Glutamatergic neuron (in vitro differentiated cells): ENCODE results near the gene SASH3. TPM values are rescaled to one million over a fixed set of nuclear protein-coding genes. Genes with fewer than 3 reads are reported as not detected.

Source experiments
- DNase-seq: peaks from one replicate; pipeline ENCODE4 v3.0.0; 2022
- H3K27ac Mint-ChIP-seq: one replicate; pipeline ENCODE4 v1.8.0; 2020; ENCODE audit warnings: mild to moderate bottlenecking, mixed read lengths, inconsistent platforms; ENCODE audit not compliant: unreplicated experiment
- H3K27me3 Mint-ChIP-seq: one replicate; pipeline ENCODE4 v1.8.0; 2020; ENCODE audit warnings: mild to moderate bottlenecking, moderate library complexity, mixed read lengths, inconsistent platforms; ENCODE audit not compliant: unreplicated experiment
- H3K36me3 Mint-ChIP-seq: one replicate; pipeline ENCODE4 v1.8.0; 2020; ENCODE audit warnings: mild to moderate bottlenecking, mixed read lengths, inconsistent platforms; ENCODE audit not compliant: unreplicated experiment
- H3K4me1 Mint-ChIP-seq: one replicate; pipeline ENCODE4 v1.8.0; 2020; ENCODE audit warnings: mild to moderate bottlenecking, low read depth, mixed read lengths, inconsistent platforms; ENCODE audit not compliant: unreplicated experiment
- H3K4me3 Mint-ChIP-seq: one replicate; pipeline ENCODE4 v1.8.0; 2020; ENCODE audit warnings: mild to moderate bottlenecking, mixed read lengths, inconsistent platforms; ENCODE audit not compliant: unreplicated experiment
- H3K9me3 Mint-ChIP-seq: one replicate; pipeline ENCODE4 v1.8.0; 2020; ENCODE audit warnings: mild to moderate bottlenecking, moderate library complexity, mixed read lengths, inconsistent platforms; ENCODE audit not compliant: unreplicated experiment
- CTCF ChIP-seq: fragments of 200-600 bp; sonication (generic); IDR thresholded peaks from one replicate; pipeline ENCODE4 v1.5.0; 2021; ENCODE audit not compliant: partially characterized antibody, unreplicated experiment
- total RNA-seq: library from RNA; stranded (reverse); fragmentation: NEBNext Ultra II Directional; extraction: Animal tissue kit (Norgen Biotek cat#: 25700); gene quantifications from one replicate; pipeline ENCODE4 v1.2.1, GENCODE V29; 2021; ENCODE audit not compliant: unreplicated experiment

The SASH3 gene
- total RNA-seq, 1 donor from 2014 or later: not detected

GRCh38 chrX:129782706-129783105 is 3.0 kb downstream of the SASH3 start:
- Mint-ChIP-seq H3K4me1 (no peaks in the 10 kb centered on the region), H3K27ac (no peak overlapping the region), H3K27me3 (peaks cover 6% of the 10 kb centered on the region), H3K9me3 (peaks cover 3% of the 10 kb centered on the region), H3K4me3 (no peak overlapping the region), H3K36me3 (no peaks in the 10 kb centered on the region)
- no peak for TF ChIP-seq CTCF
- no peak for DNase-seq

- Mint-ChIP-seq H3K36me3 (no peaks in the 10 kb centered on the region), H3K27me3 (peaks cover 6% of the 10 kb centered on the region), H3K9me3 (peaks cover 3% of the 10 kb centered on the region), H3K27ac (no peak overlapping the region), H3K4me3 (no peak overlapping the region), H3K4me1 (no peaks in the 10 kb centered on the region)
- no peak for TF ChIP-seq CTCF
- no peak for DNase-seq
Observed at GRCh38 chrX:129783291-129783713, 3.6 kb downstream of the SASH3 start.

GRCh38 chrX:129784371-129784770 is 4.6 kb downstream of the SASH3 start:
- Mint-ChIP-seq H3K27me3 (peaks cover 3% of the 10 kb centered on the region), H3K4me3 (no peak overlapping the region), H3K36me3 (no peaks in the 10 kb centered on the region), H3K4me1 (no peaks in the 10 kb centered on the region), H3K9me3 (peaks cover 1% of the 10 kb centered on the region), H3K27ac (no peak overlapping the region)
- no peak for TF ChIP-seq CTCF
- no peak for DNase-seq

- TF ChIP-seq CTCF: no peak
- Mint-ChIP-seq H3K36me3 (no peaks in the 10 kb centered on the region), H3K4me3 (no peak overlapping the region), H3K27ac (no peak overlapping the region), H3K27me3 (peaks cover 3% of the 10 kb centered on the region), H3K9me3 (peaks cover 1% of the 10 kb centered on the region), H3K4me1 (no peaks in the 10 kb centered on the region)
- no peak for DNase-seq
Observed at GRCh38 chrX:129785160-129785947, 5.6 kb downstream of the SASH3 start.

- peaks cover 3% of the 10 kb centered on the region for H3K27me3 Mint-ChIP-seq
- no peaks in the 10 kb centered on the region for H3K4me1 Mint-ChIP-seq
- no peak for DNase-seq
- H3K9me3 Mint-ChIP-seq: no peaks in the 10 kb centered on the region
- no peak overlapping the region for H3K4me3 Mint-ChIP-seq
- H3K36me3 Mint-ChIP-seq: no peaks in the 10 kb centered on the region
- TF ChIP-seq CTCF: no peak
- no peak overlapping the region for H3K27ac Mint-ChIP-seq
Observed at GRCh38 chrX:129786210-129786651, 6.5 kb downstream of the SASH3 start.
